Measurements from ENCODE around the gene TBC1D1. TPM values are rescaled to one million over a fixed set of nuclear protein-coding genes. Genes with fewer than 3 reads are reported as not detected.
A peak's percentile ranks its signal among the peaks of the same experiment; 100 is the strongest.

Gene TBC1D1
- total and polyA plus RNA-seq, 3 experiments from 2014 or later, result 26.7 to 76.1 (median 73.1) TPM

- H3K4me1 Mint-ChIP-seq, result peaks cover 41 to 64% (median 60%) of the 10 kb centered on the region in 3 donors
- Histone ChIP-seq H3K36me3 (ENCODE audit: insufficient read depth, low read length) (no peaks in the 10 kb centered on the region), H3K4me3 (ENCODE audit: low read length) (peak overlapping the region; percentile 78), H3K27ac (ENCODE audit: low read depth, low read length) (no peak overlapping the region), H3K9me3 (ENCODE audit: low read length) (no peaks in the 10 kb centered on the region), H3K27me3 (ENCODE audit: insufficient read depth, low read length, poor library complexity, severe bottlenecking) (no peaks in the 10 kb centered on the region), H3K4me1 (ENCODE audit: insufficient read depth, low read length) (peaks cover 23% of the 10 kb centered on the region)
- peak overlapping the region; percentile 93 to 99 (median 98) for H3K4me3 Mint-ChIP-seq
- POLR2A ChIA-PET, result no interaction called here
- peaks cover 0 to 12% (median 5%) of the 10 kb centered on the region in 3 donors for H3K36me3 Mint-ChIP-seq
- DNase-seq, result peak; percentile 18 to 64 (median 34)
- CTCF ChIA-PET, result interaction anchor here (1.0 to 2.6 kb wide), 3 partner anchors 74 to 143 kb away, joined by 3 to 7 read pairs (median 4); no protein-coding TSS in a partner anchor
- peak overlapping the region; percentile 83 to 99 (median 95) for H3K27ac Mint-ChIP-seq
- no peaks in the 10 kb centered on the region for H3K27me3 Mint-ChIP-seq
- H3K9me3 Mint-ChIP-seq, result no peaks in the 10 kb centered on the region
Measured at GRCh38 chr4:37892641-37893040, 1.8 kb downstream of the TBC1D1 start.

- no peaks in the 10 kb centered on the region for H3K9me3 ChIP-seq (ENCODE audit: low read length)
- Mint-ChIP-seq H3K4me1 (peaks cover 41 to 66% (median 61%) of the 10 kb centered on the region in 3 donors), H3K27ac (peak overlapping the region; percentile 83 to 99 (median 95)), H3K9me3 (no peaks in the 10 kb centered on the region), H3K27me3 (no peaks in the 10 kb centered on the region), H3K4me3 (peak overlapping the region in 6 of 7 donors; percentile 93 to 98 (median 98)), H3K36me3 (peaks cover 0 to 12% (median 5%) of the 10 kb centered on the region in 3 donors)
- no peak overlapping the region for H3K27ac ChIP-seq (ENCODE audit: low read depth, low read length)
- peaks cover 23% of the 10 kb centered on the region for H3K4me1 ChIP-seq (ENCODE audit: insufficient read depth, low read length)
- ChIA-PET POLR2A (no interaction called here), CTCF (no interaction called here)
- H3K27me3 ChIP-seq (ENCODE audit: insufficient read depth, low read length, poor library complexity, severe bottlenecking), result no peaks in the 10 kb centered on the region
- no peak for DNase-seq
- no peak overlapping the region for H3K4me3 ChIP-seq (ENCODE audit: low read length)
- H3K36me3 ChIP-seq (ENCODE audit: insufficient read depth, low read length), result no peaks in the 10 kb centered on the region
Measured at GRCh38 chr4:37893164-37893563, 2.3 kb downstream of the TBC1D1 start.

- Mint-ChIP-seq H3K36me3 (peaks cover 4 to 24% (median 14%) of the 10 kb centered on the region in 3 donors), H3K4me3 (peak overlapping the region in 1 of 7 donors; percentile 21), H3K9me3 (no peaks in the 10 kb centered on the region), H3K4me1 (peaks cover 48 to 75% (median 75%) of the 10 kb centered on the region in 3 donors), H3K27me3 (no peaks in the 10 kb centered on the region), H3K27ac (no peak overlapping the region)
- DNase-seq, result no peak
- H3K27me3 ChIP-seq (ENCODE audit: insufficient read depth, low read length, poor library complexity, severe bottlenecking), result no peaks in the 10 kb centered on the region
- H3K27ac ChIP-seq (ENCODE audit: low read depth, low read length), result no peak overlapping the region
- H3K36me3 ChIP-seq (ENCODE audit: insufficient read depth, low read length), result no peaks in the 10 kb centered on the region
- ChIA-PET POLR2A (no interaction called here), CTCF (interaction anchor here (0.9 kb wide), 1 partner anchor 19 kb away, joined by 3 read pairs; no protein-coding TSS in a partner anchor)
- no peak overlapping the region for H3K4me3 ChIP-seq (ENCODE audit: low read length)
- no peaks in the 10 kb centered on the region for H3K9me3 ChIP-seq (ENCODE audit: low read length)
- H3K4me1 ChIP-seq (ENCODE audit: insufficient read depth, low read length), result peaks cover 23% of the 10 kb centered on the region
Measured at GRCh38 chr4:37895271-37895670, 4.4 kb downstream of the TBC1D1 start.

- Mint-ChIP-seq H3K4me1 (peaks cover 48 to 81% (median 80%) of the 10 kb centered on the region in 3 donors), H3K27me3 (no peaks in the 10 kb centered on the region), H3K27ac (no peak overlapping the region), H3K9me3 (no peaks in the 10 kb centered on the region), H3K36me3 (peaks cover 4 to 29% (median 17%) of the 10 kb centered on the region in 3 donors), H3K4me3 (no peak overlapping the region)
- Histone ChIP-seq H3K9me3 (ENCODE audit: low read length) (no peaks in the 10 kb centered on the region), H3K4me1 (ENCODE audit: insufficient read depth, low read length) (peaks cover 23% of the 10 kb centered on the region), H3K4me3 (ENCODE audit: low read length) (no peak overlapping the region), H3K27ac (ENCODE audit: low read depth, low read length) (no peak overlapping the region), H3K27me3 (ENCODE audit: insufficient read depth, low read length, poor library complexity, severe bottlenecking) (no peaks in the 10 kb centered on the region), H3K36me3 (ENCODE audit: insufficient read depth, low read length) (no peaks in the 10 kb centered on the region)
- CTCF ChIA-PET, result interaction anchor here (0.8 kb wide), 1 partner anchor 33 kb away, joined by 4 read pairs; no protein-coding TSS in a partner anchor
- POLR2A ChIA-PET, result interaction anchor here (0.8 kb wide), 1 partner anchor 9 kb away, joined by 3 read pairs; no protein-coding TSS in a partner anchor
- DNase-seq, result no peak
Measured at GRCh38 chr4:37896206-37896860, 5.4 kb downstream of the TBC1D1 start.

GRCh38 chr4:37902212-37902611 lies 11.3 kb downstream of the TBC1D1 start:
- H3K4me1 Mint-ChIP-seq, result peaks cover 35 to 84% (median 82%) of the 10 kb centered on the region in 3 donors
- POLR2A ChIA-PET, result no interaction called here
- H3K27me3 ChIP-seq (ENCODE audit: insufficient read depth, low read length, poor library complexity, severe bottlenecking), result no peaks in the 10 kb centered on the region
- H3K36me3 Mint-ChIP-seq, result peaks cover 4 to 67% (median 26%) of the 10 kb centered on the region in 3 donors
- peaks cover 8% of the 10 kb centered on the region for H3K36me3 ChIP-seq (ENCODE audit: insufficient read depth, low read length)
- peaks cover 7% of the 10 kb centered on the region for H3K4me1 ChIP-seq (ENCODE audit: insufficient read depth, low read length)
- peak overlapping the region in 1 of 7 donors; percentile 32 for H3K4me3 Mint-ChIP-seq
- no peaks in the 10 kb centered on the region for H3K9me3 ChIP-seq (ENCODE audit: low read length)
- no peak for DNase-seq
- H3K27me3 Mint-ChIP-seq, result no peaks in the 10 kb centered on the region
- no peak overlapping the region for H3K27ac ChIP-seq (ENCODE audit: low read depth, low read length)
- CTCF ChIA-PET, result no interaction called here
- H3K9me3 Mint-ChIP-seq, result no peaks in the 10 kb centered on the region
- H3K4me3 ChIP-seq (ENCODE audit: low read length), result no peak overlapping the region
- no peak overlapping the region for H3K27ac Mint-ChIP-seq

GRCh38 chr4:37902738-37903693 lies 12.1 kb downstream of the TBC1D1 start:
- H3K27ac Mint-ChIP-seq, result peak overlapping the region in 1 of 8 donors; percentile 27
- no peaks in the 10 kb centered on the region for H3K9me3 Mint-ChIP-seq
- no peaks in the 10 kb centered on the region for H3K27me3 Mint-ChIP-seq
- no peak for DNase-seq
- H3K4me1 Mint-ChIP-seq, result peaks cover 34 to 87% (median 85%) of the 10 kb centered on the region in 3 donors
- H3K9me3 ChIP-seq (ENCODE audit: low read length), result no peaks in the 10 kb centered on the region
- CTCF ChIA-PET, result no interaction called here
- H3K36me3 ChIP-seq (ENCODE audit: insufficient read depth, low read length), result peaks cover 8% of the 10 kb centered on the region
- peak overlapping the region in 1 of 7 donors; percentile 7 for H3K4me3 Mint-ChIP-seq
- H3K4me3 ChIP-seq (ENCODE audit: low read length), result no peak overlapping the region
- H3K4me1 ChIP-seq (ENCODE audit: insufficient read depth, low read length), result peaks cover 7% of the 10 kb centered on the region
- POLR2A ChIA-PET, result no interaction called here
- H3K36me3 Mint-ChIP-seq, result peaks cover 4 to 75% (median 30%) of the 10 kb centered on the region in 3 donors
- no peaks in the 10 kb centered on the region for H3K27me3 ChIP-seq (ENCODE audit: insufficient read depth, low read length, poor library complexity, severe bottlenecking)
- H3K27ac ChIP-seq (ENCODE audit: low read depth, low read length), result no peak overlapping the region

GRCh38 chr4:37903901-37904300 lies 13.0 kb downstream of the TBC1D1 start:
- Histone ChIP-seq H3K9me3 (ENCODE audit: low read length) (no peaks in the 10 kb centered on the region), H3K27ac (ENCODE audit: low read depth, low read length) (no peak overlapping the region), H3K36me3 (ENCODE audit: insufficient read depth, low read length) (peaks cover 8% of the 10 kb centered on the region), H3K27me3 (ENCODE audit: insufficient read depth, low read length, poor library complexity, severe bottlenecking) (no peaks in the 10 kb centered on the region), H3K4me1 (ENCODE audit: insufficient read depth, low read length) (peaks cover 7% of the 10 kb centered on the region), H3K4me3 (ENCODE audit: low read length) (no peak overlapping the region)
- Mint-ChIP-seq H3K4me1 (peaks cover 37 to 88% (median 85%) of the 10 kb centered on the region in 3 donors), H3K4me3 (no peak overlapping the region), H3K9me3 (no peaks in the 10 kb centered on the region), H3K36me3 (peaks cover 4 to 76% (median 31%) of the 10 kb centered on the region in 3 donors), H3K27ac (no peak overlapping the region), H3K27me3 (no peaks in the 10 kb centered on the region)
- ChIA-PET POLR2A (no interaction called here), CTCF (no interaction called here)
- DNase-seq, result no peak

Measured in CD8-positive, alpha-beta memory T cell (primary cell).